Motor neuron (in vitro differentiated cells): ENCODE results near the gene ATP5ME. TPM values are rescaled to one million over a fixed set of nuclear protein-coding genes. Genes with fewer than 3 reads are reported as not detected.
A peak's percentile ranks its signal among the peaks of the same experiment; 100 is the strongest.

Experiments
- ATAC-seq, 8 experiments: fragments of 200-7000 bp; cut with Tn5 transposase; replicated peaks in 6 of 8; 2 replicates each; pipeline ENCODE4 v1.8.0; 2021; ENCODE audit warnings: mild to moderate bottlenecking in 8 of 8, moderate library complexity in 8 of 8
- H3K27ac ChIP-seq, 2 donors: fragments of 250-450 bp; sonication (Bioruptor Pico); 2 replicates each; pipeline ENCODE4 v1.9.0; 2021; ENCODE audit warnings: antibody characterized with exemption in 2 of 2, mild to moderate bottlenecking in 2 of 2, moderate library complexity in 1 of 2
- H3K4me1 ChIP-seq, 2 donors: fragments of 250-450 bp; sonication (Bioruptor Pico); replicated peaks in 1 of 2; 2 replicates each; pipeline ENCODE4 v1.6.1; 2021; ENCODE audit warnings: antibody characterized with exemption in 2 of 2, mild to moderate bottlenecking in 2 of 2, moderate library complexity in 1 of 2
- H3K4me3 ChIP-seq, 5 donors: fragments of 250-450 bp; sonication (Bioruptor Pico); 2 replicates each; pipeline ENCODE4 v1.9.0; 2021; ENCODE audit warnings: antibody characterized with exemption in 5 of 5, mild to moderate bottlenecking in 5 of 5, moderate library complexity in 4 of 5
- WGBS, 10 experiments: fragments of 450-650 bp; shearing (Covaris generic); methylation state at CpG; one replicate each; pipeline ENCODE4 v1.0.0; 2022; 5-methylcytosine and 5-hydroxymethylcytosine counted together
- in situ Hi-C, 9 experiments: fragments of 400-800 bp; cut with MboI; loops; one replicate each; pipeline ENCODE4 v1.15.0; 2021; ENCODE audit warnings: low sequenced_read_pairs in 9 of 9, low pct_unique_long_range_greater_than_20kb in 2 of 9; ENCODE audit not compliant: unreplicated experiment in 9 of 9
- total RNA-seq, 8 experiments: library from RNA; unstranded; fragments of 300-600 nt; gene quantifications; 2 replicates each; pipeline versions ENCODE4 v1.2.3 to v1.2.4, GENCODE V29; 2022

ATP5ME gene
- total RNA-seq, 8 experiments from 2014 or later = 668 to 891 (median 799) TPM

GRCh38 chr4:657834-658667, 16.0 kb downstream of the ATP5ME start:
- 88 to 100% methylated on average over 3 to 5 of the region's 27 CpGs; no CpG with 5 or more reads in 8 of the 10 experiments for WGBS, 10 experiments
- in situ Hi-C loops = no loop called here
- H3K4me1 ChIP-seq = peaks cover 3 to 10% of the 10 kb centered on the region in 2 donors
- no peak overlapping the region for H3K4me3 ChIP-seq
- peak in 3 of 8 experiments; percentile 4 to 13 (median 7) for ATAC-seq
- no peak overlapping the region for H3K27ac ChIP-seq

DNA sequence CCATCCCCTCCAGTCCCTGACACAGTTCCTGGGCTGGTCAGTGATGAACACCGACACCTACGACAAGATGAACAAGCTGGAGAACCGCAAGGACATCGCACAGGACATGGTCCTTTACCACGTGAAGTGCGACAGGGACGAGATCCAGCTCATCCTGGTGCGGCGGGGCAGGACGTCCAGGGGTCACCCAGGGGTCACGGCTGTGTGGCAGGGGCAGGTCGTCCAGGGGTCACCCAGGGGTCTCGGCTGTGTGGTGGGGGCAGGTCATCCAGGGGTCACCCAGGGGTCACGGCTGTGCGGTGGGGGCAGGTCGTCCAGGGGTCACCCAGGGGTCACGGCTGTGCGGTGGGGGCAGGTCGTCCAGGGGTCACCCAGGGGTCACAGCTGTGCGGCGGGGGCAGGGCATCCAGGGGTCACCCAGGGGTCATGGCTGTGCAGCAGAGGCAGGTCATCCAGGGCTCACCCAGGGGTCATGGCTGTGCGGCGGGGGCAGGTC, 16.7 kb downstream of the ATP5ME start:
- Histone ChIP-seq H3K4me1 (peaks cover 3 to 11% of the 10 kb centered on the region in 2 donors), H3K4me3 (no peak overlapping the region), H3K27ac (no peak overlapping the region)
- WGBS, 10 experiments = no CpG with 5 or more reads among the region's 23 CpGs
- in situ Hi-C loops = no loop called here
- ATAC-seq = peak in 1 of 8 experiments; percentile 6

DNA sequence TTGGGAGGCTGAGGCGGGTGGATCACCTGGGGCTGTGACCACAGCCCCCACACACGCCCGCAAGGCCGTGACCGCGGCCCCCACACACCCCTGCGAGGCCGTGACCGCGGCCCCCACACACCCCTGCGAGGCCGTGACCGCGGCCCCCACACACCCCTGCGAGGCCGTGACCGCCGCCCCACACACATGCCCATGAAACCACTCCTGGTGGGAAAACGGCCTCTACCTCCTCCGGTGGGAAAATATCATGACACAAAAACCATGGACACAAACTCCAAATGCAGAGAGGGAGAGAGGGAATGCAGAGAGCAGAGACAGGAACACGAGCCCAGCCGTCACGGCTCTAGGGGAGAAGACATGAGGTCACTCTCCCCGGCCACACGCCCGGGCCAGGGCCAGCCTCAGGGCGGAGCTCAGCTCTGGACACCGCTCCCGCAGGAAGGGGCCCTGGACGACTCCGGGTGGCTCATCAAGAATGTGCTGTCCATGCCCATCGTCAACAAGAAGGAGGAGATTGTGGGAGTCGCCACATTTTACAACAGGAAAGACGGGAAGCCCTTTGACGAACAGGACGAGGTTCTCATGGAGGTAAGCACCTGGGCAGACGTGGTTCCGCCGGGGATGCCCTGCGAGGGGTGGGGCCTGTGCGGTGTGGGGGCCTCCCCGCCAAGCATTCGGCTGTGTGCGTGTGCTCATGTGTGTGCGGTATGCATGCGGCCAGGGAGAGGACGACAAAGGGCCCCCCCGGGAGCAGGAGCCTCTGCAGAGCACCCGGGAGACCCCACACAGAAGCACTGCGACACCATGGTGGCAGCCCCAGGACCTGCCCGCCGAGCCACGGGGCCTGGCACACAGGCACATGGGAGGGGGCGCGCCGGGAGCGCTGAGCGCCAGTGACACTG, 17.4 kb downstream of the ATP5ME start:
- in situ Hi-C loops = no loop called here
- Histone ChIP-seq H3K27ac (no peak overlapping the region), H3K4me3 (no peak overlapping the region), H3K4me1 (peaks cover 3 to 15% of the 10 kb centered on the region in 2 donors)
- peak in 7 of 8 experiments; percentile 19 to 71 (median 34) for ATAC-seq
- 20 to 89% (median 78%) methylated on average over 2 to 18 of the region's 58 CpGs; no CpG with 5 or more reads in 4 of the 10 experiments for WGBS, 10 experiments

DNA sequence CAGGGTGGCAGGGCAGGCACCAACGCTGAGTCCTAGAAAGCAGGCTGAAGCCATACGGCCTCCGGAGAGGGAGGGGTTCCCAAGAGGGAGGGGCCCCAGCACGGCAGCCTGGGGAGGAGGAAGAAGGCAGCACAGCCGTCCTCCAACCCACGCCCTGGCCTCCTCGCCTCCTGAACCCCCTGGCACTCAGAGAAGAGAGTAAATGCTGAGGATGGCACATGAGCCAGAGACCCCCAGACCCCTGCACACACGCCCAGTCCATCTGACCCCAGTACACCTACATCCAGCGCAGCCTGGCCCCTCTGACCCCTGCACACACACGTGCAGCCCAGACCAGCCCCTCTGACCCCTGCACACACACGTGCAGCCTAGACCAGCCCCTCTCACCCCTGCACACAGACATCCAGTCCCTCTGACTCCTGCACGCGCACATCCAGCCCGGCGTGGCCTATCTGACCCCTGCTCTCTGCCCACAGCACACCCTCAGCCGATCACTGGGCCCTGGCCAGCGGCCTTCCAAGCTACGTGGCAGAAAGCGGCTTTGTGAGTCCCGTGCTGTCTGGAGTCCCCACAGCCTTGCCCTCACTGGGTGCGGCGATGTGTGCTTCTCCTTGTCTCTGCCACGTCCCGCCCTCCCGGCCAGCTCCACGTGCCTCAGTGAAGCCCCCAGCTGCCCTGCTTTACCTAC, 18.5 kb downstream of the ATP5ME start:
- in situ Hi-C loops = no loop called here
- Histone ChIP-seq H3K27ac (no peak overlapping the region), H3K4me3 (no peak overlapping the region), H3K4me1 (peaks cover 3 to 24% of the 10 kb centered on the region in 2 donors)
- ATAC-seq = peak in 3 of 8 experiments; percentile 26 to 70 (median 58)
- WGBS, 10 experiments = 20 to 91% (median 68%) methylated on average over 1 to 14 of the region's 26 CpGs; no CpG with 5 or more reads in 2 of the 10 experiments

DNA sequence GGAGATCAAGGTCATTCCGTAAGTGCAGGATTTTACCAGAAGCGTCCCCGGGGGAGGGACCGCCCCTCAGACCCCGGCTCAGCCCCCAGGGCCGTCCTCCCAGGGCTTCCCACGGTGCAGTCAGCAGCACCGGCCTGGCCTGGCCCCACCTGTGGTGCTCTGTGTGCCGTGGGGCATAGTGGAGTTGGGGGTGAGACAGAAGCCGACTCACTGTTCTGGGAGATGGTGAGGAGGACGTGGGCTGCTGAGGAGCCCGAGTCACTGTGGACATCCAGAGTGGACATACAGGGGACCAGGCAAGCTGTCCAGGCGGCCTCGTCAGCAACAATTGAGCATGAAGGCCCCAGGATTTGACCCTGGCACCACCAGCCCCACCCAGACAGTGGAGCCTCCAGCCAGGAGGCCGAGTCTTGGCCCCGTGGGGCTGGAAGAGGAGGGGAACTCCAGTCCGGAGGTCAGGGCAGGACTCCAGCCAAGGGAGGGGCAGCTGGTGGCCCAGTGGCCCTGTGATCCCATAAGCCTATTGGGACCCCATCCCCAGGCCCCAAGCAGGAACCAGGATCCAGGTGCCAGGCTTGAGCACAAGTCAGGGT, 19.1 kb downstream of the ATP5ME start:
- in situ Hi-C loops = no loop called here
- no peak overlapping the region for H3K4me3 ChIP-seq
- peak in 2 of 8 experiments; percentile 18 to 28 for ATAC-seq
- H3K4me1 ChIP-seq = peaks cover 3 to 24% of the 10 kb centered on the region in 2 donors
- no peak overlapping the region for H3K27ac ChIP-seq
- 20 to 90% (median 60%) methylated on average over 2 to 4 of the region's 17 CpGs; no CpG with 5 or more reads in 7 of the 10 experiments for WGBS, 10 experiments

DNA sequence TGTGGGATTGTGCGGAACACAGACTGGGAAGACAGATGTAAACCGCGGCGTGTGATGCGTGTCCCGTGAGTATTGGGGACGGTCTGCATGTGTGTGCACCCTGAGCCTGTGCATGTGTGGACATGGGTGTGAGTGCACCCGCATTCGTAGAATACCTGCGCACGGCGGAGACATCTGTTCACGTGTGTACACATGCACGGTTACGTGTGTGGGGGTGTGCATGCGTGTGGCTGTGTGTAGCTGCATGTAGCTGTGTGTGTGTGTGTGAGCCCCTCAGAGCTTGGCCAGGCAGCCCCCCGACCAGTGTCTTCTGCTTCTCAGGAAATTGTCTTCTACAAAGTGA, 19.6 kb downstream of the ATP5ME start:
- H3K4me1 ChIP-seq = peaks cover 3 to 24% of the 10 kb centered on the region in 2 donors
- no peak overlapping the region for H3K27ac ChIP-seq
- in situ Hi-C loops = no loop called here
- 92 to 100% (median 100%) methylated on average over 3 to 4 of the region's 17 CpGs; no CpG with 5 or more reads in 7 of the 10 experiments for WGBS, 10 experiments
- no peak overlapping the region for H3K4me3 ChIP-seq
- no peak for ATAC-seq

DNA sequence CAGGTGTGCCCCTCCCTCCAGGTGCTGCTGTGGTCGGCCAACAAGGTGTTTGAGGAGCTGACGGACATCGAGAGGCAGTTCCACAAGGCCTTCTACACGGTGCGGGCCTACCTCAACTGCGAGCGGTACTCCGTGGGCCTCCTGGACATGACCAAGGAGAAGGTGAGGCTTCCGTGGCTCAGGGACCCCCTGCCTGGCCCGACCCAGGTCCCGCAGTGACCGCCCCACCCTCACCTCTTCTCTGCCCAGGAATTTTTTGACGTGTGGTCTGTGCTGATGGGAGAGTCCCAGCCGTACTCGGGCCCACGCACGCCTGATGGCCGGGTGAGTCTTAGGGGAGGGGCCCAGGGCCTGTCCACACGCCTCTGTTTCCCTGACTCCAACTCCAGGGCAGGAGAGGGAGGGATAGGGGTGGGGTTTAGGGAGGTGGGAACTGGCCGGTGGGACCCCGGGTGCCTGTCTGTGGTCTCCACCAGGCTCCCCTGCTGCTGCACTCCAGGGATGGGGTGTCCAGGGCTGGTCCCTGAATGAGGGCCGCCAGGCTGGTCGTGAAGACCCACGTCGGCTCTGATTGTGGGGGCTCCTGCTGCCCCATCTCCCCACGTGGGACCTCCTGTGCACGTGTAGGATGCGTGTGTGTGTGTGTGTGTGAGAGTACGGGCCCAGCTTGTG, 20.1 kb downstream of the ATP5ME start:
- Histone ChIP-seq H3K4me1 (peaks cover 3 to 24% of the 10 kb centered on the region in 2 donors), H3K4me3 (no peak overlapping the region)
- 60 to 100% (median 100%) methylated on average over 1 to 2 of the region's 29 CpGs; no CpG with 5 or more reads in 7 of the 10 experiments for WGBS, 10 experiments

GRCh38 chr4:653080-653821, 20.8 kb downstream of the ATP5ME start:
- H3K4me3 ChIP-seq = no peak overlapping the region
- ATAC-seq = no peak
- 13 to 100% (median 80%) methylated on average over 1 to 11 of the region's 35 CpGs; no CpG with 5 or more reads in 4 of the 10 experiments for WGBS, 10 experiments
- H3K4me1 ChIP-seq = peaks cover 3 to 24% of the 10 kb centered on the region in 2 donors
- no peak overlapping the region for H3K27ac ChIP-seq
- in situ Hi-C loops = no loop called here

More for the DNA sequence above, 20.1 kb downstream of the ATP5ME start:
- ATAC-seq = no peak
- in situ Hi-C loops = no loop called here
- H3K27ac ChIP-seq = no peak overlapping the region

DNA sequence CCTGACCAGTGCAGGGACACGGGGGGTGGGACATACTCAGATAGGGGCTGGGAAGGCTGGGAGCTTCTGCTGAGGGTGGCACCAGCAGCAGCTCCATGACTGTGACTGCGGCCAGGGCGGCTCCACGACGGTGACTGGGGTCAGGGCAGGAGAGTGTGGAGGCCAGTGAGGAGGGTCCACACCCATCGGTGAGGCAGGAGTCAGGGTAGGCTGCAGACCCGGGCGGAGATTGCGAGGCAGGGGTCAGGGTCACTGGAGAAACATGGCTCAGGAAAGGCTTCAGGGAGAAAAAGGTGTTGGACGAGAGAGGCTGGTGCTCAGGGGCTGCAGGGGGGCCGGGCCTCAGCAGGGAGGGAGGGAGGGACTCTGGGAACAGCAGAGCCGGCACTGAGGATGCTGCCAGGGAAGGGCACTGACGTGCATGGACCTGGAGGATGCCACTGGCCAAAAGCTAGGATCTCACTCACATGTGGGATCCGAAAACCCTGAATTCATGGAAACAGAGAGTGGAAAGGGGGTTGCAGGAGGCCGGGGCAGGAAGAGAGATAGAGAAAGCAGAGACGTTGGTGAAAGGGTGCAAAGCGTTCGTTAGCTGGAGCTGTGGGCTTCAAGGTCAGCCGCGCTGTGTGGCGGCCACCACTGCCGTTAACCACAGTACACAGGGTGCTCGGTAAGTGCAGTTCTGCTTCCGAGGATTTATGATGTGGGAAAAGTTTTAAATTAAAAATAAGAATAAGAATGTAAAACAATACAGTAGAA, 22.0 kb downstream of the ATP5ME start:
- in situ Hi-C loops = no loop called here
- H3K4me3 ChIP-seq = no peak overlapping the region
- 40 to 93% (median 74%) methylated on average over 1 to 8 of the region's 24 CpGs; no CpG with 5 or more reads in 4 of the 10 experiments for WGBS, 10 experiments
- H3K27ac ChIP-seq = no peak overlapping the region
- peaks cover 3 to 24% of the 10 kb centered on the region in 2 donors for H3K4me1 ChIP-seq
- peak in 1 of 8 experiments; percentile 2 for ATAC-seq

- no peak overlapping the region for H3K4me3 ChIP-seq
- in situ Hi-C loops = no loop called here
- peak in 6 of 8 experiments; percentile 18 to 78 (median 69) for ATAC-seq
These were observed 22.9 kb downstream of the ATP5ME start for GRCh38 chr4:650951-651883.

More at GRCh38 chr4:650951-651883, 22.9 kb downstream of the ATP5ME start:
- H3K27ac ChIP-seq = no peak overlapping the region
- peaks cover 0 to 24% of the 10 kb centered on the region in 2 donors for H3K4me1 ChIP-seq
- WGBS, 10 experiments = 0 to 100% (median 55%) methylated on average over 1 to 4 of the region's 49 CpGs; no CpG with 5 or more reads in 7 of the 10 experiments
